HG03039 (cell line): ENCODE results near the gene DNMBP.
"Not testable (repeated sequence)": the region's sequence is repeated elsewhere in the genome, so short reads cannot be mapped to it uniquely, and the experiment has no call there.

Source experiments
- ATAC-seq: cut with Tn5 transposase; IDR thresholded peaks from one replicate; pipeline ENCODE4 v1.9.1; 2021; ENCODE audit warnings: mild to moderate bottlenecking, moderate library complexity; ENCODE audit not compliant: unreplicated experiment

DNMBP gene

DNA sequence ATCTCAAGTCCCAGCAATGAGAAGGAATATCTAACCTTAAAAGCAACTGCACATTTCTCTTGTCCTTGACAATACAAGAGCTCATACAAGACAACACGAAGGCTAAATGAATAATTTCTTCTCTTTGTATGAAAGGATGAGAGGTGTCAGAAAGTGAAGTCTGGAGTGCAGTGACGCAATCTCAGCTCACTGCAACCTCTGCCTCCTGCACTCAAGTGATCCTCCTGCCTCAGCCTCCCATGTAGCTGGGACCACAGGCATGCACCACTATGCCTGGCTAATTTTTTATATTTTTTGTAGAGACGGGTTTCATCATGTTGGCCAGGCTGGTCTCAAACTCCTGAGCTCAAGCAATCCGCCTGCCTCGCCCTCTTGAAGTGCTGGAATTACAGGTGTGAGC is 24.1 kb downstream of the DNMBP start:
- ATAC-seq: not testable (repeated sequence)

GRCh38 chr10:99984211-99985034 is 25.3 kb downstream of the DNMBP start:
- no peak for ATAC-seq

- no peak for ATAC-seq
These were observed 26.3 kb downstream of the DNMBP start for GRCh38 chr10:99983280-99983988.

GRCh38 chr10:99982728-99983127 is 27.0 kb downstream of the DNMBP start:
- ATAC-seq: no peak

DNA sequence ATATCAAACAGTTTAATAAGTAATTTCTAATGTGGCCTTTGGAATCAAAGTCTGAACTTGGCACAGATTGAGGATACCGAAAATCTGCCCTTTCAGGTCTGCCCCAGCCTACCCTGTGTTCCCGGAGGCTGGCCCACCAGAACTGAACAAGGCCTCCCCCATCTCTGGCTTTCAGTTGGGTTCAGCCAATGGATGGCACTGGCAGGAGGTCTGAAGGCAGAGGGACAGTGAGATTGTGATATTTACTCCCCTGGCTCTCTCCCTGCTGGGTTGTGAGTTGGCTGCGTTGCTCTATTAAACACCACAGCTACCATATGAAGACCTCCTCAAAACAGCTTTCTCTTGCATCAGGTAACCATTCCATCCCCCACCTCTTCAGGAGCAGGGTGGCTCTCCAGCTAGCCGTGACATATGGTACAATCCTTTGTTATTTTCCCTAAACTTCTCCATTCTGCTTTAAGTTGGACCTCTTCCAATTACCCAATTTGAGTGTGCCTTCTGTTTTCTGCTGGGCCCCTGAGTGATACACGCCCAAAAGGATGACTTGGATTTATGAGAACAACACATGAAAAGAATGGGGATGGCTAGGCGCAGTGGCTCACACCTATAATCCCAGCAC is 28.1 kb downstream of the DNMBP start:
- ATAC-seq: no peak

- no peak for ATAC-seq
These were observed 30.6 kb downstream of the DNMBP start for GRCh38 chr10:99979066-99979685.

- ATAC-seq: no peak
These were observed 31.8 kb downstream of the DNMBP start for GRCh38 chr10:99977916-99978315.

DNA sequence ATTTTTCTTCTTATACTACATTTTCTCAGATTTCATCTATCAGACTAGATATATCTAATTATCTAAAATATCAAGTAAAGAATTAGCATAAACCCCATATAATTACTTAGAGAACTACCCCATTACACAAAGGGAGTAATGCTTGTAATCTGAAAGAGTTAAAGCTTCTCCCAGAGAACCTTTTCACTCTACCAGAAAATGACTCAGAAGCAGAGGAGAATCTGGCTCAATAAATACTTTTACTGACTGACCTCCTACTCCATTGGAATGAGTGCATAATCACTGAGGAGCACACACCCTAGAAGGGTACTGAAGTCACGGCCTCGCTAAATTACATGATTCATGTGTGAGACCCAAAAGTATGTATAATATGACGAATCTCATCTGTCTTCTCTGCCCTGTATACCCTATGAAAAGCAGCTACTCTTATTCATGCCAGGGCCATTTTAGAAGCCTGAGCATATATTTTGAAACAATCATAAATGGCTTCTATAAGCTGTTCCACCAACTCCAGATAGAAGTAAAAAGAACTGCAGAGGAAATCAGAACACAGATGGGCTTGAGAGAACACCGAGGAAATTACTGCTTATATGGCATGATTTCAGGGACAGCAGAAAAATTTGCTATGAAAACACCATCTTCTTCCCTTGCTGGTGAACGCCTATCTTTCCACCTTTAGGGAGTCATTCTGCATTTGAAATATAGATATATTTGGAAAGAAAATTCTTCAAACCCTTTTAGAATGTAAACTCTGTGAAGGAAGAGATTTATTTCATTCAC is 32.7 kb downstream of the DNMBP start:
- no peak for ATAC-seq

GRCh38 chr10:99975942-99976809 is 33.6 kb downstream of the DNMBP start:
- no peak for ATAC-seq

DNA sequence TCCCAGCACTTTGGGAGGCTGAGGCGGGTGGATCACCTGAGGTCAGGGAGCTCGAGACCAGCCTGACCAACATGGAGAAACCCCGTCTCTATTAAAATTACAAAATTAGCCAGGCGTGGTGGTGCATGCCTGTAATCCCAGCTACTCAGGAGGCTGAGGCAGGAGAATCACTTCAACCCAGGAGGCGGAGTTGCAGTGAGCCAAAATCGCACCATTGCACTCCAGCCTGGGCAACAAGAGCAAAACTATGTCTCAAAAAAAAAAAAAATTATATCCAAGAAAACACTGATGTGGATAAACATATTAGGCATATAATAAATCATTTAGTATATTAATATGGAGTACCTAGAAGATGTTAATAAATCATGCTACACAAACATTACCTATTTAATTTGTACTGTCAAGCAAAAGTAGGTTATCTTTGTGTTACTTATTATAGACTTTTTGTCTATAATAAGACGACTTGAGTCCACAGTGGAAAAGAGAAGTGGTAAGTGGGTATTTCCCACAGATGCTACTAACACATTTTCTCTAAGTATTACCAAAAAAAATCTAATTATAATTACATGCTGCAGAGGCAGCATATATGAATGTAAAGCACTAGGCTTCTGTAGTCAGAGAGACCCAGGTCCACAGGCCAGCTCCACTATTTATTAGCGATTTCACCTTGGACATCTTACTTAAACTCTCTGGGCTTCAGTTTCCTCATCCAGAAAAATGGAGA is 34.5 kb downstream of the DNMBP start:
- ATAC-seq: no peak

- no peak for ATAC-seq
These were observed 36.6 kb downstream of the DNMBP start for GRCh38 chr10:99973190-99973589.

- no peak for ATAC-seq
These were observed 41.8 kb downstream of the DNMBP start for GRCh38 chr10:99967961-99968360.

- no peak for ATAC-seq
These were observed 43.4 kb downstream of the DNMBP start for GRCh38 chr10:99966306-99966705.

- no peak for ATAC-seq
These were observed 44.0 kb downstream of the DNMBP start for GRCh38 chr10:99965700-99966099.

GRCh38 chr10:99964791-99965190 is 45.0 kb downstream of the DNMBP start:
- ATAC-seq: no peak

DNA sequence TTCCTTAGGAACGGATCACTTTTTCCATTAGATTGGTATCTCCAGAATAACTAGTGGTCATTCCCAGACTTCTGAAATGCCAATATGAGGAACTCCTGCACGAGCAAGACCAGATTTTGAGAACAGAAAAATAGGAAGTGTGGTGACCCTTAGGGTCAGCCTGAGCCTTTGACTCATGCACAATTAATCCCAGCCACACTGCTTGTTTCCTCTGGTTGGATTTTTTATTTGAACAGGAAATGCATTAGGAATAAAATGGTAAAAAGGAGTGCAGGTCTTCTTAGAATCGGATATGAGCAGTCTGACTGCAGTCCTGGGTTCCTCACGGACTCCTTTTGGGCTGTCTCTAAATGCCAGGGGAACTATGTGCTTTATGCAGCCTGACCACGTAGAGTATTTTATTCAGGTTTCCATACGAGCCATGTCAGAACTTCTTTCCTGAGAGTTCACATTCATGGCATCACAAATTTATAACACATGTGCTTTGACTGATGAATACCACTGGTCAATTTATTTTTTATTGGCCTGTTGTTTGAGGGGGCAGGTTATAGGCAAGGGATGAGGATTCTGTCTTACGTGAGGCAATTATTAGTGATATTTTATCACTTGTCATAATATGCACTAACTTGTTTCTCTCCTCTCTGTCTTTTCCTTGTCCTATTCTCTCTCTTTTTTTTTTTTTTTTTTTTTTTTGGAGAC is 46.1 kb downstream of the DNMBP start:
- ATAC-seq: not testable (repeated sequence)

DNA sequence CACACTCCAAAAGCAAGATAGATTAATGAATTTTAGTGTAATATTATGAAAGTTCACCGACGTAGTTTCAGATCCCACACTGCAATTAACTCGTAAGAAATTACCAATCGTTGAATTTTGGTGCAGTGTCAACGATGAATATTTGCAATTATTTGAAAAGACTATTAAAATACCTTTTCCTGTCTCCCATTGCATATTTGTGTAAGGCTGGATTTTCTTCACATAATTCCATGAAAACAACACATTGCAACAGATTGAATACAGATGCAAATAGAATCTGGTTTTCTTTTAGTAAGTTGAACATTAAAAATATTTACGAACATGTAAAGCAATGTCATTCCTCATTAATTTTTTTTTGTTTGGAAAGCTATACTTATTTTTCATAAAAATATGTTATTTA is 50.9 kb downstream of the DNMBP start:
- no peak for ATAC-seq

GRCh38 chr10:99958302-99958701 is 51.4 kb downstream of the DNMBP start:
- no peak for ATAC-seq
